NCI-H774 (cell line): Measurements from ENCODE around the gene PTPRD.
"Not testable (repeated sequence)": the region's sequence is repeated elsewhere in the genome, so short reads cannot be mapped to it uniquely, and the experiment has no call there.

Experiments
- DNase-seq: peaks from one replicate; lab custom pipeline; 2025; lab: John Stamatoyannopoulos, UW

The PTPRD gene

DNA sequence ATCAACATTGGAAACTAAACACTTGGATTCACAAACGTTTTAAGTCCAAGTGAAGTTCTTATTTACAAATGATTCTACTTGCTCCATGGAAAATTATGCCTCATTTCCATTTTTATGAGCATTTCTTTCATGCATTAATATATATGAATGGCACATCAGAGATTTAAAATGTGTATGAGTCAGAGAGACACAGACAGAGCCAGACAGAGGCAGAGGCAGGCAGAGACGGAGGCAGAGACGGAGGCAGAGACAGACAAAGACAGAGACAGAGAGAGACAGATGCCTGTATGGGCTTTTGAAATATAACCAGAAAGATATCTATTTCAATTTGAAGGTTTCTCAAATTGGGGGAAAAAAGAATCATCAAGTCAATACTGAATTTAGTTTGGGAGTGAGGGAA lies 649.0 kb downstream of the PTPRD start:
- DNase-seq: no peak

DNA sequence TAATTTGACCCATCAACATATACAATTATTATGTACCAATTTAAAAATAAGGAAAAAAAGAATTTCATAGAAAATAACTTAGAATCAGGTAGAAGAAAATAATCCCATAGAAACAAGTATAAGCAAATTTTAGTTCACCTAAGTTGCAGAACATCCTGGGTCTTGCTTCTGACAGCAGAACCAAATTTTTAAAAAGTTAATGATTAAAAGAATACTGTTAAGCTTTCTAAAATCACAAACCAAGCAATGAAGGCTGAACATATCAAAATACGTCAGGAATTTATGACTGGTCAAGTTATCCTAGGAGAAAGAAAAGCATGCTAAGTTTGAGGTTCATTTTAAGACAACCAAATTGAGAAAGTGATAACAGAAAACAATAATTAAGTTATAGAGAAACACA lies 650.9 kb downstream of the PTPRD start:
- DNase-seq: no peak

DNA sequence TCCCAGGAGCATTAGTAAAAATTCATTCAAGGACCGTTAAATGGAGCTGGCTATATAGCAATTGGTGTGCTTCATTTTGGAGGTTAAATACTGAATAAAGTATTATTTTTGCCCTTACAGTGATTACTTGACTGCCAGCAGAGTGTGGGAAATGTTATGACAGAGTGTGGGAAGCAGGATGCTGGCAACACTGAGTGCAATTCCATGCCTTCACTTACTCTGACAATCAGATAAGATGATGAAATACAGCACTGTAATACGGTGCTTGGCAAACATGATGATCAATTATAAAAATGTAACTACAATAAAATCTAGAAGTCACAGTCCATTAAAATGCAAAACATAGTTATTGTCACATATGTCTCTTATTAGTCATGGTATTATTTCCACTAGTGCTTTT lies 651.3 kb downstream of the PTPRD start:
- DNase-seq: no peak

DNA sequence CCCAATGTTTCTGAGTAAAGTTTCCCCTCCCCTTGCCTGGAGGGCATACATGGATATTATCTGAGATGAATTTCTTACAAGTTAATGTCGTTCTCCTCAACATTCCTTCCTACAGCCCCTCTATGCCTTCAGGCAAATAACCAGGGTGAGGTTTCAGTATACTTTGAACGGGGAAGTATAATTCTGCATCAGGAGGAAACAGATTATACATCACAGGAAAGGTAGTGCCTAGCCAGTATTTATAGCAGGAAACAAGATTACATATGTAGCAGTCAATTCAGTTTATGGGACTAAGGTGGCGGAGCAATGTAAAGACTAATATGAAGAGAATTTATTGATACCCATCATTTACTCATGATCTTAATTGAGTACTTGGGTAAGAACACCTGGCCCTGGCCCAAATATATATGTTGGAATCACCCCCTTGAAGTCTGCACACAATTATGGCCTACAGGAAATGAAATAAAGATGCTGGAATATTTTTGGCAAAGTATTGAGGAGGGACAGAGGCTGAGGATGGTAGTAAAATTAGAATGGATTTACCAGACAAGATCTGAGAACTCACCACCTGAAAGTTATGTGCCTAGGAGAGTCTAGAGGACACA lies 661.1 kb downstream of the PTPRD start:
- no peak for DNase-seq

DNA sequence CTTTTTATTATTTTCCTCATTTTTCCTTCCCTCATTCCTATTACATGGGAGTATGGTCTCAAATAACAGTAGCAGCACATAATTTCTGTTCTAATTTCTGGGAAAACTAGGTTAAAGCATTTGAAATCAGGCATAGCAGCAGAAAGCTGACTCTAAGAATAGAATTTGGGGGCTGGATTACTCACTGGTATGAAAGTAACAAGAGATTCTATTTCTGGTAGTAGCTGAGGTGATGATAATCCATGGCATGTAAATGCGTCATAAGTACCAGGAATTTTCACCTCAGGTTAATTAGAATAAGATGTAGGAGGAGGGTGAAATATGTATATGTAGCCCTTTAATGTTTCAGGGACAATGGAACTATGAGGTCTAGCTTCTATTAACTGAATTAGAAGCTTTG lies 662.0 kb downstream of the PTPRD start:
- DNase-seq: no peak

DNA sequence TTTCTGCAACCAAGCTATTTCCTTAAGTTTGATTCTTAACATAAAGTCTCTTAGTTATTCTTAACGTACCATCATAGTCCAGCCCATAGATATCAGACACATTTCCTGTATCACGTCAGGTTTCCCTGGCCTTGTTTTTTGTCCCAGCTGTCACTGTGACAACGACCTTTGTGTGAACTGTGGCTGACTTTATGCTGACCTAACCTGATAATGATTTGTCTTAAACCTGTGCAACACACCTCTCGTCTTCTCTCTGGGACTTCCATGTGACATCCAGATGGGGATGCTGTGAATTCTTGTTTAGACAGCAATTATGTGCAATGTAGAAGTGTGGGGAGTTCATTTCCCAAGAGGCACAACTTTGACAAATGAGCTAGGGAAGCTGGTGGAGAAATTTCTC lies 662.8 kb downstream of the PTPRD start:
- DNase-seq: no peak

DNA sequence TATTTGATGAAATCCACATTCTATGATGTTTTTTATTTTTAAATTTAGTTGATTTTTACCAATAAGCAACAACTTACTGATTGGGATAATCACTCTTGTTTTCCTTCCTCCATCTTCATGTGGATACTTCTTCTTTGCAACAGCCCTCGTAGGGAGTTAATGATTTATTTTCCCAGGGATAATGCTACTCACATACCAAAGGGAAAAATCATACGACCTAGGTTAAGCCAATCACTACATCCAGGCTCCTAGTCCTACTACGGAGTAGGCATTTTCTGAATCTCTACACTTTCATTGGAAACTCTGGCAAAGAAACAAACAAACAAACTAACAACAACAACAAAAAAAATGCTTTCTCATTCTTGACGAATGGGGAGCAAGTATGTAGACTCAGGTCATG lies 663.4 kb downstream of the PTPRD start:
- DNase-seq: no peak

DNA sequence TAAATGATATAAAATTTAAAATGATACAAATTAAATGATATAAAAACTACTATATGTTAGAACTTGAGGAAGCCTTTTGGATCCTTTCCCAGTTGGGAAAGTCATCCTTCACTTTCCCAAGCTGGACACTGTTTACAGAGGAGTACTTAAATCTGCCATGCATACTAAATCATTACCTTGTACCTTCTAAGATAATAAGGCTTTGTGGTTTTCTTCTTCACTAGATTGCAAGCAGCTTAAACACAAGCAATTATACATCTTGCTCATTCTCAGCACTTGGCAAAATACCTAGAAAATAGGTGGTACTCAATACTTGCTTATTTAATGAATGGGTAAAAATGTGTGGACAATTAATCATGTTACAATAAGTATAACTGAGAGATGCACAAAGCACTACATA lies 666.8 kb downstream of the PTPRD start:
- DNase-seq: no peak

DNA sequence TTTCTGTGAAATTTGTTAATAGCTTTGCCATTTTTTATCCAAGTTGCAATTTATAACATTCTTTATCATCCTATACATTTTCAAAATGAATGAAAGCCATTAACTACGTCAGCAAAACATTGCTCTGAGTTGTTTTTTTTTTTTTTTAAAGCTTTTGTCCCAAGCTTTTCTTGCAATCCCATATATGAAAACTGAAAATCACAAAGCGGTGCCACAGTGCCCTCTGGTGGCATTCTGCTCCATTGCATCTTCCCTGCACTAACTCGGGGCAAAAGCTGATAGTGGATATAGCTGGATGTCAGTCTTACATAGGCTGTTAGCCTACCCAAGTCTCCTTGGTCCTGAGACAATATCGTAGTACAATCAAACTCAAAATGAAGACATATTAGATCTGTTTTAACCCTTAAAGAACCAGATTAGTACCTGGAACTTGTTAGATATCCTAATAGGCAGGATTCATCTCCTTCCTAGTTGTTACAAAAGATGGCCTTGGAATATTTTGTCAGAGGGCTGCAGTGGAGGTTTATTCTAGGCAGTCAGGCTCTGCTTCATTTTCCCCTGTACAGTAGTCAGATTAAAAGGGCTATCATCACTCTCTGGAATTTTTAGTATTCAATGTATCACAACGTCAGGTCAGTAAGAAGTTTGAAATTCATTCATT lies 669.9 kb downstream of the PTPRD start:
- DNase-seq: peak; percentile 66

DNA sequence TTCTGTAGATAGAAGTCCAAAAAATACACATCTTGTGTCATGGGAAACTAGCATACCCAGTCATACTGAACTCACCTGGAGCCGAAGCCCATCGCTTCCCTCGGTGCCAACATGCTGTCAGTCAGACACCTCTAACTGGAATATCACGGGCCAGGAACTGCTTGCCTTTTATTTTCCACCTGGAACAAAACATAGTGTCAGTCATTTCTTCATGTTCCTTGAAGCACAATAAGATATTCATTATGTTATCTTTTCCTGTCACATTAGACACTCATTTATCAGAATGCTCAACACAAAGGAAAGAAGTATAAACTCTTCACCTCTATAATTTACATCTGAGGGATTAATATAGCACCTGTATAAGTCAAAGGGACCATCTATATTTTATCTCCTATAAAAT lies 674.4 kb downstream of the PTPRD start:
- no peak for DNase-seq

DNA sequence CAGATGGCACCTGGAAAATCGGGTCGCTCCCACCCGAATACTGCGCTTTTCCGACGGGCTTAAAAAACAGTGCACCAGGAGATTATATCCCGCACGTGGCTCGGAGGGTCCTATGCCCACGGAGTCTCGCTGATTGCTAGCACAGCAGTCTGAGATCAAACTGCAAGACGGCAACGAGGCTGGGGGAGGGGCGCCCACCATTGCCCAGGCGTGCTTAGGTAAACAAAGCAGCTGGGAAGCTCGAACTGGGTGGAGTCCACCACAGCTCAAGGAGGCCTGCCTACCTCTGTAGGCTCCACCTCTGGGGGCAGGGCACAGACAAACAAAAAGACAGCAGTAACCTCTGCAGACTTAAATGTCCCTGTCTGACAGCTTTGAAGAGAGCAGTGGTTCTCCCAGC lies 681.3 kb downstream of the PTPRD start:
- not testable (repeated sequence) for DNase-seq

DNA sequence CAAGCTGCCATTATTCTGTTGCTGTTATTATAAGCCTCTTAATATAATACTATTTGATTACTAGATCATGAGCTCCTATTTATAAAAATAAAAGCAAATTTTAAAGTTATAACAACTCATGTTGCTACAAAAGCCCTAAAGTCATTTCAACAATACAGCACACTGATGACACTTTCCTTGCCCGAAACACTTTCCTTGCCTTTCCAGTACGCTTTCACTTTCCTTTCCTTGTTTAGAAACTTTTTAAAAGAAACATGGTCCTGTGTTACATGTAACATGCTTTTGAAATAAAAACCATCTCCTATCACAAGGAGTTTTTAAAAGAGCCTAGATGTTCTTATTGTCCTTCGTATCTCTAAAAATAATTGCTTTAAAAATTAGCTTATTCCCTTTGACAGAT lies 688.4 kb downstream of the PTPRD start:
- no peak for DNase-seq

DNA sequence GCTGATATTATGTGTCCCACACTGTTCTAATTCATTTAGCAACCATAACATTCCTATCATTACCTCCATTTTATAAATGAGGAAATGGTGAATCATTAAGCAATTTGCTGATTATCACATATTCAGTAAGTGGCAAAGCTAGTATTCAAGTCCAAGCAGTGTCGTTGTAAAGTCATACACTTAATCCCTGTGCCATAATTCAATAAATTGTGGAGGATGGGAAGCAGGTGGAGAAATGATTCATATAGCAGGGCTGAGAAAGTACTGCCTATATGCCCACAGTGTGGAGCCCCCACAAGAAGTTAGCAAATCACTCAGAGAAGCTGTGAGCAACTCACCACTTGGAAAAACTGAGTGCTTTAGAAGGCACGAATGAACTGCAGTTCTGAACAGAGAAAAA lies 691.0 kb downstream of the PTPRD start:
- no peak for DNase-seq

DNA sequence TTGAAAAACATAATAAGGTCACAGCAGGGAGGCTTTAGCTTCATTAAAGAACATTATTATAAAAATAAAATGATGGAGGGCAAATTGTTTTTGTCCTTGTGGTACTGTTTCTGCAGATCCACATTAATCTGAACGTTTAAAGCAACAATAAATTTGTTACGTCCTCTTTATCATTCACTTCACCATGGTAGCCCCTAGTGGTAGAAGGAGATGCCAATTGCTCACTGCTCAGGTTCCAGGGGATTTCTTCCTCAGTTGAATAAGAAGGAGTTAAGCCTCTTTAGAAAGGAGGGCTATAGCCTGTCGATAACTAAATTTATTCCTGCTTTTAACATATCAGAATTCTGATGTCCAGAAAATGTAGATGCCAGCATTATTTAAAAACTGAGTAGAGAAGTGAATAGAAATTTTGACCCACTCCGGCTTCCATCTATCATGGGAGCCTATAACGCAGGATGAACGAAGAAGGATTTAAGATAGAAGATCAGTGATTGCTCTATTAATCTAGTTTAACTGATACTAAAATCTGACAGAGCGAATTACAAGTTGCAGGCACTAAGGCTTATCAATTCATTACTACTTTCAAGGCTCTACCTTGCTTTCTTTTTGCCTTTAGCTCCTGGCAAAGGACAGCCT lies 692.3 kb downstream of the PTPRD start:
- peak; percentile 54 for DNase-seq

DNA sequence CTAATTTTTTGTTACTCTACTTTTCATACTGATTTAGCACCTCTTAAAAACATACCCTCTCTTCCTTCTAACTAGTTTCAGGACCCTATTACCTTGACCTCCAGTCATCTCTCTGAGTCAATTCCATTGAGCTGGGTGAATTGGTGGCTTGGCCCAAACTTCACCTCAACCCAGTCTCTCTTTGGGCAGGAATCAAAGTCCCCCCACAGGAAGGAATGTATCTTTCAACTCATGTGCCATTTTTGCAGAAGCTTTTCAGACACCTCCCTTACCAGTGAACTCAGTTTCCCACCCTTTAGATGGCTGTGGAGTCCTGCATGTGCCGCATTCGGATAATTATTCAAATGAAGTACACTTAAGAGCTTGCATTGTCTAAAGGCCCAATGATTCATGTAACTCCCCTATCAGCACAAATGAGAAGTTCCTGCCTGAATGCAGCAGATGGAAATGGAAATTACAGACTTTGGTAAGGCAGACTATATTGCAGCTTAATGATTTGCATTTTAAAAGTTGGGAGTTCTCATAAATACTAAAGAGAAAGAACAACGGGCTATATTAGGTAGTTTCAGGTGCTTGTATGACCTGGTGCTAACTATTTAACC lies 693.5 kb downstream of the PTPRD start:
- peak; percentile 41 for DNase-seq

DNA sequence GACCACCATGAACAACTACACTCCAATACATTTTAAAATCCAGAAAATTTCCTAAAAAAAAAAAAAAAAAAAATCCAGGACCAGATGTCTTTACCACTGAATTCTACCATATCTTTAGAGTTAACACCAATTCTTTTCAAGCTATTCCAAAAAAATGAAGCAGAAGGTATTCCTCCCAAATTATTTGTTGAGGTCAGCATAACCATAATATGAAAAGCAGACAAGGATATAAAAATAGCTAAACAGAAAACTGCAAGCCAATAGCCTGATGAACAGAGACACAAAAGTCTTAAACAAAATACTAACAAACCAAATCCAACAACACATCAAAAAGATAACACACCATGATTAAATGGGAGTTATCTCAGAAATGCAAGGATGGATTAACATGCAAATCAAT lies 695.4 kb downstream of the PTPRD start:
- DNase-seq: no peak

DNA sequence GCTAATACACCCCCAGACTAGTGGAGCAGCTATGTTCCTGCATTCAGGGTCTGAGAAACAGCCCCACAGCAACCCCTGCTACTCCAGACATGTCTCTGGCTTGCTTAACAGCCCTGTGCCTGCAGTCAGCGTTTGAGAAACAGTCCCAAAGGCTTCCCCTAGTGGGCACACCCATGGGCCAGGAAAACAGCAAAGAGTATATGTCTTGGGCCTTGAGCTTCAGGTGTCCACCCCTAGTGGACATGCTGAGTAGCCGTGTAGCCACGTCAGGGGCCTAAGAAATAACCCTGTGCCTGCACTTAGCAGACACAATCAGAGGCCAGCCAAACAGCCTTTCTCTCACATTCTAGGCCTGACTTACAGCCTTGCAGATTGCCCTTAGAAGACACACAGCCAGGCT lies 698.6 kb downstream of the PTPRD start:
- DNase-seq: no peak

DNA sequence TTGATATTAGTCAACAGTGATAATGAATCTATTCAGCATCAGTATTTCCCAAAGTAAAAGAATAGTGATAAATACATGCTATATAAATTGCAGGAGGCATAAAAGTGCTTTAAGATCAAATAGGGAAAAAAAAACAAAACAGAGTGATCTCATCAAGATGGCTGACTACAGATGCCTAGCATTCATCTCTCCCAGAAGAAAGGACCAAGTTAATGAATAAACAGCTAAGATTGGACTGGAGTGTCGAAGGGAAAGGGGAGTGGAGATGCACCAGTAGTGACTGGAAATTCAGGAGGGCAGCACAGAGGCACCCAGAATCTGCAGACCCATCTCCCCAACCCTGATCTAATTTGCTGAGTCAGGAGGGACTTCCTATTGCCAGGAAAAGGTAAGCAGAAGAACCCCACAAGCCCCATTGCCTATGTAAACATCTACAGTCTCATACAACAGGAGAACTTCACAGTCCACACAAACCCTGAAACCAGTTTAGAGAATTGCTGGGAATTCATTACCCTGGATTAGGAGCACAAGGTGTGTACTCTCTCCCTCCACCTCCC lies 699.4 kb downstream of the PTPRD start:
- no peak for DNase-seq

DNA sequence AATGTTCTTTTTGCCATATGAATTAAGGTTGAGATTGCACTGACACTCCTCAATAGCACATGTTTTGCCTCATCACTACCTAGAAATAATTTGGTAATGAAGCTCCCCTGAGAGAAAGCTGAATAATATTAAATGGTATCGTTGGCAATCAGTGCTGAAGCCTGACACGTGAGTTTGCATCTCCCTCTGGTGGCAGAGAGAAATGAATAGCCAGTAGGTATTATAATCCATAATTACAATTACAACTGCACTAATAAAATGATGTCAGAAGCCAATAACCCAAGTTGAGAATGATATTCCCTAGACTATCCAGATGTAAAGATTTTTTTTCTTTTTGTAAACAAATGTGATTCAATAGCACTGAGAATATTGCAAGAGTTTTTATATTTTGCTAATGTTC lies 700.3 kb downstream of the PTPRD start:
- peak; percentile 31 for DNase-seq

DNA sequence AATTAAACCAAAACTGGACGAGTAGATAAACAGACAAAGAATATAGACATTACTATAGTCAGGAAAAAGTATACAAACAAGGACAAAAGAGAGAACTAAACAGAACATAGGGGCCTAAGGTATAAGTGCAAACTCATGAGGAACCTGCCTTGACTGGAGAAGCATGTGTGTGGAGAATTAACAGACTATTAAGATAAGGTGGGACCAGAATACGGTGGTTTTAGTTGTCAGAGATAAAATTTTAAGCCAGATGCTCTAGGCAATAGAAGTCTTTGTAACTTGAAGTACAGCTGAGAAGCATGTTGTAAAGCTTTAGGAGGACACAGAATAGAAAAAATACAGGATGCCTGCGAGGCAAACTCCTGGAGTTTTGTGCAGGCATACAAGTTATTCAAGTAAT lies 707.1 kb downstream of the PTPRD start:
- no peak for DNase-seq

DNA sequence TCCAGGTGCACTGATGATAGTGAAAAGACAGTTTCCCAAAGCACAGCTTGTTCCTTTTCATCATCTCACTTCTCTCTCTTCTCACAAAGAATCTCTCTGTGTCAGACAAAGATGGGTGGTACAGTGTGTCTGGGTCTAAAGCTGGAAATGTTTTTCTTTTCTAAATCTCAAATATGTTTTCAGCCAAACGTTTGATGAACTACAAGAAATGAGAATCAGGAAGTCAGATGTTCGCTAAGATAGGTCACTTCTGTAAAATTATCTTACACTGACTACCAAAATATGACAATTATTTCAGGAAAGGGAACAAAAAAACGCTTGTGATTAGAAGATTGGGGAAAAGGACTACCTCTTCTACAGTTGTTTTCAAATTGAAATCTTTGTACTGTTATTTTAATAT lies 708.8 kb downstream of the PTPRD start:
- DNase-seq: no peak

DNA sequence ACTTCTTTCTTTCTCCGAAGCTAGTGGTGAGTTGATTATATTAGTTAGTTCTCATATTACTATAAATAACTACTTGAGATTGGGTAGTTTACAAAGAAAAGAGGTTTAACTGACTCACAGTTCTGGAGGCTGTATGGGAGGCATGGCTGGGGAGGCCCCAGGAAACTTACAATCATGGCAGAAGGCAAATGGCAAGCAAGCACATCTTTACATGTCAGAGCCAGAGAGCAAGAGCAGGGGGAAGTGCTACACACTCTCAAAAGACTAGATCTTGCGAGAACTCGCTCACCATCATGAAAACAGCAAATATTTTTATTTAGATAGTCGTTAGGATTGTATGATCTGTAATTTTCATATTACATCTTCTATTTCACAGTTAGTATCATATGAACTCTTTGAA lies 711.2 kb downstream of the PTPRD start:
- DNase-seq: no peak

DNA sequence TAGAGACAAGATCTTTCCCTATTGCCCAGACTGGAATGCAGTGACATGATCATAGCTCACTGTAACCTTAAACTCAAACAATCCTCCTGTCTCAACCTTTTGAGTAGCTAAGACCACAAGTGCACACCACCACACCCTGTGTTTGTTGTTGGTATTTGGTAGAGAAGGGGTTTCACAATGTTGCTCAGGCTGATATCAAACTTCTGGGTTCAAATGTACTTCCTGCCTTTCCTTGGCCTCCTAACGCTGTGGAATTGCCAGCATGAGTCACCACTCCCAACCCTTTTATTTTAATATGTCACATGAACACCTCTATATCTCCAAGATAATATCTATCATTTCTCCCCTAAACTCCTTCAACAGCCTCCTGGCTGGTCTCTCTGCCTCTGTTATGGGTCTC lies 719.0 kb downstream of the PTPRD start:
- no peak for DNase-seq
